Esophagus squamous epithelium (tissue), 5 donors: ENCODE measurements around the gene MRPL53. TPM values are rescaled to one million over a fixed set of nuclear protein-coding genes. Genes with fewer than 3 reads are reported as not detected.
A peak's percentile ranks its signal among the peaks of the same experiment; 100 is the strongest.

ENCODE experiments used
- DNase-seq: peaks from one replicate; lab custom pipeline; 2025; lab: John Stamatoyannopoulos, UW
- H3K27ac ChIP-seq, 4 donors: fragments of 200-600 bp; sonication (generic); one replicate each; pipeline ENCODE4 v1.5.1; 2016 to 2019; ENCODE audit warnings: mild to moderate bottlenecking in 1 of 4
- H3K27me3 ChIP-seq, 4 donors: fragments of 200-600 bp; sonication (generic); 1 replicate in 3 of 4; 2 replicates in 1 of 4; pipeline versions ENCODE4 v1.5.1 to v1.6.0; 2017 to 2021; ENCODE audit warnings: antibody characterized with exemption in 1 of 4
- H3K36me3 ChIP-seq, 3 donors: fragments of 200-600 bp; sonication (generic); one replicate each; pipeline ENCODE4 v1.5.1; 2016 to 2019
- H3K4me1 ChIP-seq, 3 donors: fragments of 200-600 bp; sonication (generic); one replicate each; pipeline ENCODE4 v1.5.1; 2017 to 2019
- H3K4me3 ChIP-seq, 4 donors: fragments of 200-600 bp; sonication (generic); 1 replicate in 3 of 4; 2 replicates in 1 of 4; pipeline ENCODE4 v1.5.1; 2016 to 2019; ENCODE audit warnings: mild to moderate bottlenecking in 2 of 4, moderate library complexity in 1 of 4
- H3K9me3 ChIP-seq, 3 donors: fragments of 200-600 bp; sonication (generic); one replicate each; pipeline ENCODE4 v1.5.1; 2016 to 2019
- CTCF ChIP-seq, 6 experiments: fragments of 450-650 bp in 4 of 6; fragments of 200-600 bp in 2 of 6; sonication (generic) in 2 of 6; IDR thresholded peaks; one replicate each; pipeline ENCODE4 v1.5.1; 2016 to 2019; ENCODE audit warnings: antibody characterized with exemption in 6 of 6, mild to moderate bottlenecking in 4 of 6, moderate library complexity in 4 of 6
- POLR2A ChIP-seq, 4 donors: fragments of 450-650 bp; IDR thresholded peaks; one replicate each; pipeline ENCODE4 v1.6.1; 2017; ENCODE audit warnings: antibody characterized with exemption in 4 of 4, mild to moderate bottlenecking in 4 of 4, moderate library complexity in 3 of 4
- WGBS, 2 donors: methylation state at CpG; one replicate each; pipeline ENCODE4 v1.1.5; 2018; 5-methylcytosine and 5-hydroxymethylcytosine counted together
- intact Hi-C: fragments of 100-400 bp; cut with DNase I; formaldehyde crosslinking; loops from one replicate; pipeline ENCODE4 v1.15.0; 2022
- total RNA-seq, 4 donors: library from RNA; depleted of rRNA; stranded (reverse); fragments of >200 nt; gene quantifications; one replicate each; pipeline ENCODE4 v1.1.0, GENCODE V29; 2016
- donor health status: DM: yes; HTN: yes; CAD: no.

The MRPL53 gene
- total RNA-seq, 4 donors from 2014 or later = 10.7 to 25.2 (median 22.1) TPM

- no peak for TF ChIP-seq CTCF (IDR thresholded peaks at IDR 0.05)
- no peak for TF ChIP-seq POLR2A (IDR thresholded peaks at IDR 0.05)
- WGBS, 2 donors = 90% methylated on average over 2 to 3 of the region's 3 CpGs
- peaks cover 2 to 56% (median 4%) of the 10 kb centered on the region in 4 donors for H3K27me3 ChIP-seq
- no peak overlapping the region for H3K27ac ChIP-seq
- no peak for DNase-seq
- intact Hi-C loops = no loop called here
- H3K9me3 ChIP-seq = no peaks in the 10 kb centered on the region
- peaks cover 0 to 23% (median 9%) of the 10 kb centered on the region in 3 donors for H3K36me3 ChIP-seq
- H3K4me1 ChIP-seq = peaks cover 33 to 66% (median 39%) of the 10 kb centered on the region in 3 donors
- no peak overlapping the region for H3K4me3 ChIP-seq
These were observed 32.1 kb upstream of the MRPL53 start for GRCh38 chr2:74504591-74504990.

GRCh38 chr2:74503506-74504475, 31.3 kb upstream of the MRPL53 start:
- H3K27ac ChIP-seq = peak overlapping the region; percentile 9 to 81 (median 76)
- no peak for DNase-seq

GRCh38 chr2:74502720-74503505, 30.4 kb upstream of the MRPL53 start:
- peak in 1 of 4 donors; percentile 69 for TF ChIP-seq POLR2A (IDR thresholded peaks at IDR 0.05)
- TF ChIP-seq CTCF (IDR thresholded peaks at IDR 0.05) = peak in 2 of 6 experiments; percentile 5 to 22
- H3K36me3 ChIP-seq = peaks cover 0 to 23% (median 9%) of the 10 kb centered on the region in 3 donors
- peak; percentile 15 for DNase-seq
- peaks cover 45 to 76% (median 50%) of the 10 kb centered on the region in 3 donors for H3K4me1 ChIP-seq
- peak overlapping the region; percentile 9 to 81 (median 76) for H3K27ac ChIP-seq
- H3K4me3 ChIP-seq = peak overlapping the region; percentile 30 to 73 (median 61)
- intact Hi-C loops = no loop called here
- peaks cover 7 to 60% (median 16%) of the 10 kb centered on the region in 4 donors for H3K27me3 ChIP-seq
- H3K9me3 ChIP-seq = no peaks in the 10 kb centered on the region
- WGBS, 2 donors = 2 to 11% methylated on average over 9 to 11 of the region's 67 CpGs

More at GRCh38 chr2:74503506-74504475, 31.3 kb upstream of the MRPL53 start:
- TF ChIP-seq POLR2A (IDR thresholded peaks at IDR 0.05) (no peak), CTCF (IDR thresholded peaks at IDR 0.05) (no peak)
- Histone ChIP-seq H3K36me3 (peaks cover 0 to 23% (median 9%) of the 10 kb centered on the region in 3 donors), H3K27me3 (peaks cover 7 to 58% (median 11%) of the 10 kb centered on the region in 4 donors), H3K4me1 (peaks cover 41 to 74% (median 47%) of the 10 kb centered on the region in 3 donors), H3K4me3 (peak overlapping the region; percentile 30 to 73 (median 61)), H3K9me3 (no peaks in the 10 kb centered on the region)
- 78 to 86% methylated on average over 19 to 26 of the region's 45 CpGs for WGBS, 2 donors
- intact Hi-C loops = no loop called here

GRCh38 chr2:74502147-74502719, 29.8 kb upstream of the MRPL53 start:
- H3K9me3 ChIP-seq = no peaks in the 10 kb centered on the region
- peaks cover 52 to 81% (median 52%) of the 10 kb centered on the region in 3 donors for H3K4me1 ChIP-seq
- TF ChIP-seq CTCF (IDR thresholded peaks at IDR 0.05) = no peak
- no peak for TF ChIP-seq POLR2A (IDR thresholded peaks at IDR 0.05)

More at GRCh38 chr2:74502147-74502719, 29.8 kb upstream of the MRPL53 start:
- peak overlapping the region; percentile 30 to 73 (median 61) for H3K4me3 ChIP-seq
- peak overlapping the region; percentile 9 to 81 (median 76) for H3K27ac ChIP-seq
- peaks cover 7 to 66% (median 20%) of the 10 kb centered on the region in 4 donors for H3K27me3 ChIP-seq
- DNase-seq = no peak
- intact Hi-C loops = no loop called here
- H3K36me3 ChIP-seq = peaks cover 0 to 23% (median 9%) of the 10 kb centered on the region in 3 donors
- 22 to 45% methylated on average over 6 to 31 of the region's 32 CpGs for WGBS, 2 donors
